Esophagus muscularis mucosa (tissue), 4 donors: ENCODE results near the gene ZFHX3. TPM values are rescaled to one million over a fixed set of nuclear protein-coding genes. Genes with fewer than 3 reads are reported as not detected.

Experiments
- DNase-seq: peaks from one replicate; pipeline ENCODE4 v3.0.0-alpha.2; 2017; ENCODE audit errors: extremely low spot score
- H3K27ac ChIP-seq, 4 donors: fragments of 200-600 bp; sonication (generic); replicated peaks in 1 of 4; 1 replicate in 3 of 4; 2 replicates in 1 of 4; pipeline ENCODE4 v1.5.1; 2016 to 2019; ENCODE audit warnings: mild to moderate bottlenecking in 1 of 4
- H3K27me3 ChIP-seq, 4 donors: fragments of 200-600 bp; sonication (generic); one replicate each; pipeline versions ENCODE4 v1.5.1 to v1.6.0; 2016 to 2019
- H3K36me3 ChIP-seq, 4 donors: fragments of 200-600 bp; sonication (generic); one replicate each; pipeline ENCODE4 v1.5.1; 2016 to 2019
- H3K4me1 ChIP-seq, 4 donors: fragments of 200-600 bp; sonication (generic); one replicate each; pipeline ENCODE4 v1.5.1; 2016 to 2019
- H3K4me3 ChIP-seq, 4 donors: fragments of 200-600 bp; sonication (generic); 1 replicate in 2 of 4; 2 replicates in 2 of 4; pipeline ENCODE4 v1.5.1; 2016 to 2019; ENCODE audit warnings: mild to moderate bottlenecking in 4 of 4, moderate library complexity in 1 of 4
- H3K9me3 ChIP-seq, 4 donors: fragments of 200-600 bp; sonication (generic); 1 replicate in 3 of 4; 2 replicates in 1 of 4; pipeline ENCODE4 v1.5.1; 2016 to 2019
- CTCF ChIP-seq, 3 experiments: fragments of 200-600 bp in 2 of 3; fragments of 450-650 bp in 1 of 3; sonication (generic) in 2 of 3; IDR thresholded peaks; one replicate each; pipeline ENCODE4 v1.5.1; 2017 to 2019; ENCODE audit warnings: antibody characterized with exemption in 3 of 3, mild to moderate bottlenecking in 2 of 3, moderate library complexity in 1 of 3
- EP300 ChIP-seq: sonication (generic); formaldehyde crosslinking; IDR thresholded peaks from one replicate; pipeline ENCODE4 v1.6.1; 2017; ENCODE audit warnings: antibody characterized with exemption
- POLR2A ChIP-seq: fragments of 450-650 bp; IDR thresholded peaks from one replicate; pipeline ENCODE4 v1.6.1; 2017; ENCODE audit warnings: antibody characterized with exemption, moderate library complexity, mild to moderate bottlenecking, low read depth
- POLR2AphosphoS5 ChIP-seq, 2 donors: sonication (generic); formaldehyde crosslinking; IDR thresholded peaks; one replicate each; pipeline ENCODE4 v1.6.1; 2017; ENCODE audit warnings: antibody characterized with exemption in 2 of 2
- WGBS: methylation state at CpG from one replicate; pipeline ENCODE4 v1.1.5; 2018; 5-methylcytosine and 5-hydroxymethylcytosine counted together
- intact Hi-C: fragments of 100-400 bp; cut with DNase I; formaldehyde crosslinking; loops from one replicate; pipeline ENCODE4 v1.15.1; 2023
- total RNA-seq, 4 donors: library from RNA; depleted of rRNA; stranded (reverse); fragments of >200 nt; gene quantifications; one replicate each; pipeline versions ENCODE4 v1.1.0 to v1.2.1, GENCODE V29; 2016

ZFHX3 gene
- total RNA-seq, 4 donors from 2014 or later: 25.7 to 53.0 (median 30.6) TPM

- no peak overlapping the region for H3K27ac ChIP-seq
- no peak for TF ChIP-seq POLR2A
- no peak for TF ChIP-seq CTCF (IDR thresholded peaks at IDR 0.05)
- TF ChIP-seq EP300: no peak
- no peak for TF ChIP-seq POLR2AphosphoS5 (IDR thresholded peaks at IDR 0.05)
- DNase-seq: no peak
- H3K4me3 ChIP-seq: no peak overlapping the region
- H3K4me1 ChIP-seq: peaks cover 0 to 13% (median 0%) of the 10 kb centered on the region in 4 donors
- 93% methylated on average over 9 of the region's 9 CpGs for WGBS
- peaks cover 32 to 54% (median 52%) of the 10 kb centered on the region in 4 donors for H3K36me3 ChIP-seq
- H3K27me3 ChIP-seq: no peaks in the 10 kb centered on the region
- no peaks in the 10 kb centered on the region for H3K9me3 ChIP-seq
- intact Hi-C loops: no loop called here
These were observed 161.5 kb downstream of the ZFHX3 start for GRCh38 chr16:72886346-72886974.

GRCh38 chr16:72884573-72884972 lies 163.4 kb downstream of the ZFHX3 start:
- Histone ChIP-seq H3K4me1 (peaks cover 0 to 13% (median 0%) of the 10 kb centered on the region in 4 donors), H3K9me3 (no peaks in the 10 kb centered on the region), H3K36me3 (peaks cover 30 to 53% (median 49%) of the 10 kb centered on the region in 4 donors), H3K4me3 (no peak overlapping the region), H3K27ac (no peak overlapping the region), H3K27me3 (no peaks in the 10 kb centered on the region)
- 88% methylated on average over 5 of the region's 5 CpGs for WGBS
- DNase-seq: no peak
- intact Hi-C loops: no loop called here
- TF ChIP-seq POLR2AphosphoS5 (IDR thresholded peaks at IDR 0.05) (no peak), CTCF (IDR thresholded peaks at IDR 0.05) (no peak), EP300 (no peak), POLR2A (no peak)

- H3K36me3 ChIP-seq: peaks cover 25 to 47% (median 44%) of the 10 kb centered on the region in 4 donors
- H3K9me3 ChIP-seq: no peaks in the 10 kb centered on the region
- no peak overlapping the region for H3K27ac ChIP-seq
- WGBS: 66% methylated on average over 4 of the region's 4 CpGs
- peaks cover 0 to 13% (median 0%) of the 10 kb centered on the region in 4 donors for H3K4me1 ChIP-seq
- TF ChIP-seq CTCF (IDR thresholded peaks at IDR 0.05): no peak
- no peak for TF ChIP-seq POLR2A
- TF ChIP-seq EP300: no peak
- no peak for TF ChIP-seq POLR2AphosphoS5 (IDR thresholded peaks at IDR 0.05)
- no peak for DNase-seq
- H3K4me3 ChIP-seq: no peak overlapping the region
- intact Hi-C loops: no loop called here
- no peaks in the 10 kb centered on the region for H3K27me3 ChIP-seq
These were observed 163.9 kb downstream of the ZFHX3 start for GRCh38 chr16:72884037-72884436.

- no peak for TF ChIP-seq POLR2A
- no peak for TF ChIP-seq EP300
- no peak for TF ChIP-seq POLR2AphosphoS5 (IDR thresholded peaks at IDR 0.05)
- no peak for TF ChIP-seq CTCF (IDR thresholded peaks at IDR 0.05)
- Histone ChIP-seq H3K4me3 (no peak overlapping the region), H3K36me3 (peaks cover 0 to 7% (median 4%) of the 10 kb centered on the region in 4 donors), H3K27me3 (no peaks in the 10 kb centered on the region), H3K9me3 (no peaks in the 10 kb centered on the region), H3K4me1 (peaks cover 19 to 28% (median 27%) of the 10 kb centered on the region in 4 donors), H3K27ac (no peak overlapping the region)
- intact Hi-C loops: no loop called here
- DNase-seq: no peak
- 94% methylated on average over 10 of the region's 11 CpGs for WGBS
These were observed 168.1 kb downstream of the ZFHX3 start for GRCh38 chr16:72879846-72880245.
